Spleen (tissue), 7 donors: ENCODE measurements around the gene SH3RF3.

Source experiments
- CTCF ChIP-seq, 11 experiments: fragments of 200-600 bp in 7 of 11; fragments of 450-650 bp in 4 of 11; sonication (generic) in 4 of 11; IDR thresholded peaks in 8 of 11; conservative IDR thresholded peaks in 3 of 11; 1 replicate in 7 of 11; 2 replicates in 4 of 11; pipeline versions ENCODE4 v1.4.0 to v1.8.0; 2016 to 2021; ENCODE audit warnings: antibody characterized with exemption in 11 of 11, inconsistent platforms in 4 of 11, mild to moderate bottlenecking in 1 of 11
- POLR2A ChIP-seq, 3 donors: fragments of 450-650 bp; IDR thresholded peaks; one replicate each; pipeline ENCODE4 v1.5.1; 2017; ENCODE audit warnings: antibody characterized with exemption in 3 of 3, mild to moderate bottlenecking in 1 of 3
- POLR2AphosphoS5 ChIP-seq, 3 donors: sonication (generic); formaldehyde crosslinking; IDR thresholded peaks; one replicate each; pipeline ENCODE4 v1.5.1; 2017; ENCODE audit warnings: antibody characterized with exemption in 3 of 3
- donor health status: DM: no; HTN: no; CAD: no; lungs with moderate emphysema.
- donor health status: DM: no; HTN: no; CAD: no.
- donor health status: DM: no; HTN: no; CAD: no.

GRCh38 chr2:109222825-109223471 lies 93.9 kb downstream of the SH3RF3 start:
- TF ChIP-seq CTCF (IDR thresholded peaks at IDR 0.05 in 8 of 11, conservative IDR thresholded peaks at IDR 0.05 in 3 of 11) (no peak), POLR2A (IDR thresholded peaks at IDR 0.05) (no peak), POLR2AphosphoS5 (IDR thresholded peaks at IDR 0.05) (no peak)
